Endodermal cell (in vitro differentiated cells): ENCODE data around the gene LGALSL. TPM values are rescaled to one million over a fixed set of nuclear protein-coding genes. Genes with fewer than 3 reads are reported as not detected.

ENCODE experiments used
- DNase-seq: peaks from one replicate; pipeline ENCODE4 v3.0.0-alpha.2; 2017
- H3K27ac ChIP-seq: 2 replicates; pipeline ENCODE4 v1.5.1; 2013; ENCODE audit warnings: mild to moderate bottlenecking, low read depth, low read length, moderate library complexity
- H3K27me3 ChIP-seq: 2 replicates; pipeline ENCODE4 v1.6.1; 2013; ENCODE audit warnings: mild to moderate bottlenecking, low read length, moderate library complexity; ENCODE audit not compliant: insufficient read depth, control insufficient read depth, poor library complexity, severe bottlenecking
- H3K36me3 ChIP-seq: 2 replicates; pipeline ENCODE4 v1.7.0; 2013; ENCODE audit warnings: mild to moderate bottlenecking, low read length, moderate library complexity; ENCODE audit not compliant: control insufficient read depth, insufficient read depth
- H3K4me1 ChIP-seq: one replicate; pipeline ENCODE4 v1.7.0; 2013; ENCODE audit warnings: low read length; ENCODE audit not compliant: control insufficient read depth, insufficient read depth
- H3K4me3 ChIP-seq: 2 replicates; pipeline ENCODE4 v1.5.1; 2013; ENCODE audit warnings: mild to moderate bottlenecking, low read length, moderate library complexity
- H3K9ac ChIP-seq: 2 replicates; pipeline ENCODE4 v1.6.1; 2013; ENCODE audit warnings: mild to moderate bottlenecking, low read length, moderate library complexity; ENCODE audit not compliant: poor library complexity, severe bottlenecking; ENCODE audit errors: extremely low read depth
- H3K9me3 ChIP-seq: 2 replicates; pipeline ENCODE4 v1.6.1; 2013; ENCODE audit warnings: mild to moderate bottlenecking, low read length, moderate library complexity; ENCODE audit not compliant: control insufficient read depth
- H3K27ac Mint-ChIP-seq: 2 replicates; pipeline ENCODE4 v1.8.0; 2020; ENCODE audit warnings: mixed read lengths
- H3K27me3 Mint-ChIP-seq: 2 replicates; pipeline ENCODE4 v1.8.0; 2021; ENCODE audit warnings: mild to moderate bottlenecking, mixed read lengths; ENCODE audit not compliant: insufficient read depth
- H3K36me3 Mint-ChIP-seq: 2 replicates; pipeline ENCODE4 v1.8.0; 2020; ENCODE audit warnings: low read depth, mixed read lengths
- H3K4me1 Mint-ChIP-seq: 2 replicates; pipeline ENCODE4 v1.8.0; 2020; ENCODE audit warnings: mixed read lengths
- H3K4me3 Mint-ChIP-seq: 2 replicates; pipeline ENCODE4 v1.8.0; 2020; ENCODE audit warnings: mild to moderate bottlenecking, moderate library complexity, mixed read lengths
- H3K9me3 Mint-ChIP-seq: 2 replicates; pipeline ENCODE4 v1.8.0; 2020; ENCODE audit warnings: mild to moderate bottlenecking, mixed read lengths
- CTCF ChIP-seq: fragments of 200-600 bp; sonication (generic); conservative IDR thresholded peaks from 2 replicates; pipeline ENCODE4 v1.5.0; 2021; ENCODE audit warnings: antibody characterized with exemption, mild to moderate bottlenecking
- WGBS, 2 experiments: methylation state at CpG; one replicate each; pipeline versions ENCODE4 v1.1.5 to v1.1.7; 2013; ENCODE audit warnings: missing lambda C conversion rate in 2 of 2, mixed read lengths in 1 of 2; ENCODE audit not compliant: insufficient coverage in 1 of 2, insufficient read length in 1 of 2; 5-methylcytosine and 5-hydroxymethylcytosine counted together
- total RNA-seq, 2 donors: library from RNA; stranded (reverse); fragmentation: NEBNext Ultra II Directional in 1 of 2; extraction: Animal tissue kit (Norgen Biotek cat#: 25700) in 1 of 2; gene quantifications; 2 replicates in 1 of 2; 3 replicates in 1 of 2; pipeline ENCODE4 v1.2.1, GENCODE V29; 2021

Gene LGALSL
- total RNA-seq, 2 donors from 2014 or later, result 22.5 to 41.7 TPM

GRCh38 chr2:64472881-64473280, 18.9 kb downstream of the LGALSL start:
- Histone ChIP-seq H3K36me3 (no peaks in the 10 kb centered on the region), H3K27ac (no peak overlapping the region), H3K4me1 (no peaks in the 10 kb centered on the region), H3K9ac (no peak overlapping the region), H3K9me3 (no peaks in the 10 kb centered on the region), H3K27me3 (no peaks in the 10 kb centered on the region), H3K4me3 (no peak overlapping the region)
- no peak for TF ChIP-seq CTCF
- Mint-ChIP-seq H3K4me1 (peaks cover 15% of the 10 kb centered on the region), H3K9me3 (no peaks in the 10 kb centered on the region), H3K4me3 (no peak overlapping the region), H3K27ac (no peak overlapping the region), H3K36me3 (no peaks in the 10 kb centered on the region), H3K27me3 (peaks cover 9% of the 10 kb centered on the region)
- 86 to 97% methylated on average over 3 of the region's 3 CpGs for WGBS, 2 experiments
- no peak for DNase-seq

GRCh38 chr2:64474121-64474571, 20.2 kb downstream of the LGALSL start:
- Mint-ChIP-seq H3K36me3 (no peaks in the 10 kb centered on the region), H3K27ac (no peak overlapping the region), H3K4me1 (peaks cover 18% of the 10 kb centered on the region), H3K9me3 (no peaks in the 10 kb centered on the region), H3K27me3 (peaks cover 9% of the 10 kb centered on the region), H3K4me3 (no peak overlapping the region)
- Histone ChIP-seq H3K4me1 (no peaks in the 10 kb centered on the region), H3K27ac (no peak overlapping the region), H3K27me3 (no peaks in the 10 kb centered on the region), H3K9me3 (no peaks in the 10 kb centered on the region), H3K4me3 (no peak overlapping the region), H3K36me3 (no peaks in the 10 kb centered on the region), H3K9ac (no peak overlapping the region)
- peak; percentile 31 for TF ChIP-seq CTCF
- no peak for DNase-seq
- 55 to 69% methylated on average over 4 of the region's 4 CpGs for WGBS, 2 experiments

- WGBS, 2 experiments, result 86 to 95% methylated on average over 1 of the region's 1 CpG
- H3K4me3 ChIP-seq, result no peak overlapping the region
Observed at GRCh38 chr2:64474636-64475035, 20.7 kb downstream of the LGALSL start.

More at GRCh38 chr2:64474636-64475035, 20.7 kb downstream of the LGALSL start:
- Mint-ChIP-seq H3K36me3 (no peaks in the 10 kb centered on the region), H3K4me3 (no peak overlapping the region), H3K27me3 (peaks cover 9% of the 10 kb centered on the region), H3K9me3 (no peaks in the 10 kb centered on the region), H3K27ac (no peak overlapping the region), H3K4me1 (peaks cover 21% of the 10 kb centered on the region)
- DNase-seq, result no peak
- H3K9me3 ChIP-seq, result no peaks in the 10 kb centered on the region
- H3K36me3 ChIP-seq, result no peaks in the 10 kb centered on the region
- TF ChIP-seq CTCF, result no peak
- no peaks in the 10 kb centered on the region for H3K27me3 ChIP-seq
- no peaks in the 10 kb centered on the region for H3K4me1 ChIP-seq
- H3K9ac ChIP-seq, result no peak overlapping the region
- no peak overlapping the region for H3K27ac ChIP-seq
